H1 (cell line): ENCODE data around the gene IL18R1. TPM values are rescaled to one million over a fixed set of nuclear protein-coding genes. Genes with fewer than 3 reads are reported as not detected.

Experiments
- CTCF ChIA-PET: fragments of 300-600 bp; sonication (Branson Sonifier 250); formaldehyde crosslinking; loops from one replicate; lab custom pipeline; 2021; ENCODE audit not compliant: partially characterized antibody; lab: Charles Lee
- POLR2A ChIA-PET: fragments of 300-600 bp; sonication (Branson Sonifier 250); formaldehyde crosslinking; loops from one replicate; lab custom pipeline; 2021; ENCODE audit warnings: inconsistent platforms; ENCODE audit not compliant: partially characterized antibody; lab: Charles Lee
- DNase-seq, 2 experiments: peaks; one replicate each; pipeline versions ENCODE4 v3.0.0 to v3.0.0-alpha.2; 2010 to 2022; ENCODE audit warnings: low spot score in 2 of 2, low read depth in 1 of 2, mixed read lengths in 1 of 2
- FAIRE-seq: peaks from 2 replicates; lab custom pipeline; 2011; peaks lifted over from hg19 to GRCh38; lab: Jason Lieb, UNC
- H2AFZ ChIP-seq: 2 replicates; pipeline ENCODE4 v1.8.1; 2012; ENCODE audit warnings: low read length, inconsistent platforms
- H2AK5ac ChIP-seq: 2 replicates; pipeline ENCODE4 v1.6.1; 2013; ENCODE audit warnings: low read depth, low read length
- H2BK120ac ChIP-seq: replicated peaks from 2 replicates; pipeline ENCODE3; 2013; ENCODE audit warnings: low read depth, low read length, inconsistent platforms
- H2BK12ac ChIP-seq: 2 replicates; pipeline ENCODE4 v1.6.1; 2013; ENCODE audit warnings: low read depth, low read length
- H2BK15ac ChIP-seq: 2 replicates; pipeline ENCODE4 v1.6.1; 2013; ENCODE audit warnings: low read length
- H2BK20ac ChIP-seq: 2 replicates; pipeline ENCODE4 v1.6.1; 2013; ENCODE audit warnings: low read length
- H2BK5ac ChIP-seq: 2 replicates; pipeline ENCODE4 v1.6.1; 2013; ENCODE audit warnings: low read depth, low read length
- H3K14ac ChIP-seq: 2 replicates; pipeline ENCODE4 v1.6.1; 2013; ENCODE audit warnings: inconsistent platforms; ENCODE audit not compliant: insufficient read length
- H3K18ac ChIP-seq: 2 replicates; pipeline ENCODE4 v1.6.1; 2013; ENCODE audit warnings: low read length; ENCODE audit errors: extremely low read depth
- H3K23ac ChIP-seq: 2 replicates; pipeline ENCODE4 v1.6.1; 2013; ENCODE audit warnings: inconsistent platforms; ENCODE audit not compliant: insufficient read length
- H3K23me2 ChIP-seq: 2 replicates; pipeline ENCODE4 v1.6.1; 2013; ENCODE audit warnings: low read depth, low read length
- H3K27ac ChIP-seq: 2 replicates; pipeline ENCODE4 v1.6.1; 2011; ENCODE audit warnings: low read depth, low read length, inconsistent platforms
- H3K27me3 ChIP-seq, 4 experiments: replicated peaks in 1 of 4; 1 replicate in 1 of 4; 2 replicates in 3 of 4; pipeline versions ENCODE4 v1.6.1 to v1.8.1; 2011 to 2013; ENCODE audit warnings: low read length in 3 of 4, mild to moderate bottlenecking in 3 of 4, inconsistent platforms in 2 of 4, mixed read lengths in 2 of 4, moderate library complexity in 1 of 4; ENCODE audit not compliant: control insufficient read depth in 3 of 4, insufficient read depth in 3 of 4; ENCODE audit errors: extremely low read depth in 1 of 4
- H3K36me3 ChIP-seq, 4 experiments: 2 replicates each; pipeline versions ENCODE4 v1.6.1 to v1.8.1; 2011 to 2013; ENCODE audit warnings: mild to moderate bottlenecking in 4 of 4, low read length in 3 of 4, moderate library complexity in 2 of 4, control low read depth in 1 of 4, inconsistent platforms in 1 of 4; ENCODE audit not compliant: insufficient read depth in 4 of 4, control insufficient read depth in 2 of 4
- H3K4ac ChIP-seq: replicated peaks from 2 replicates; pipeline ENCODE3; 2013; ENCODE audit warnings: low read length, low read depth, mixed read lengths, inconsistent platforms; ENCODE audit not compliant: insufficient read length
- H3K4me1 ChIP-seq, 4 experiments: replicated peaks in 1 of 4; 1 replicate in 1 of 4; 2 replicates in 3 of 4; pipeline versions ENCODE4 v1.6.1 to v1.8.1; 2011 to 2013; ENCODE audit warnings: low read length in 3 of 4, inconsistent platforms in 2 of 4, mixed read lengths in 1 of 4; ENCODE audit not compliant: insufficient read depth in 4 of 4, control insufficient read depth in 3 of 4
- H3K4me2 ChIP-seq, 2 experiments: 2 replicates each; pipeline versions ENCODE4 v1.6.1 to v1.8.1; 2011 to 2013; ENCODE audit warnings: low read depth in 2 of 2, low read length in 2 of 2, control low read depth in 1 of 2, inconsistent platforms in 1 of 2, mild to moderate bottlenecking in 1 of 2; ENCODE audit not compliant: insufficient read depth in 1 of 2
- H3K4me3 ChIP-seq, 4 experiments: fragments of 200-600, 300-600 bp in 1 of 4; sonication (generic), shearing (Covaris generic), sonication (Bioruptor Twin) in 1 of 4; 2 replicates each; pipeline versions ENCODE4 v1.5.1 to v1.8.1; 2011 to 2016; ENCODE audit warnings: low read length in 4 of 4, low read depth in 3 of 4, control low read depth in 2 of 4, inconsistent platforms in 2 of 4, mild to moderate bottlenecking in 2 of 4, mixed read lengths in 1 of 4, moderate library complexity in 1 of 4; ENCODE audit not compliant: insufficient read depth in 2 of 4; ENCODE audit errors: extremely low read depth in 1 of 4
- H3K56ac ChIP-seq: replicated peaks from 2 replicates; pipeline ENCODE3; 2013; ENCODE audit warnings: low read depth, mild to moderate bottlenecking, mixed read lengths, low read length, inconsistent platforms; ENCODE audit not compliant: insufficient read length
- H3K79me1 ChIP-seq: 2 replicates; pipeline ENCODE4 v1.6.1; 2013; ENCODE audit warnings: low read depth, low read length, control low read depth
- H3K79me2 ChIP-seq, 2 experiments: 2 replicates each; pipeline versions ENCODE4 v1.6.1 to v1.8.1; 2012 to 2013; ENCODE audit warnings: low read length in 2 of 2, mild to moderate bottlenecking in 2 of 2, inconsistent platforms in 1 of 2; ENCODE audit not compliant: insufficient read depth in 2 of 2, control insufficient read depth in 1 of 2
- H3K9ac ChIP-seq, 4 experiments: replicated peaks in 1 of 4; 1 replicate in 1 of 4; 2 replicates in 3 of 4; pipeline versions ENCODE4 v1.6.1 to v1.8.1; 2011 to 2013; ENCODE audit warnings: low read depth in 3 of 4, low read length in 3 of 4, control low read depth in 2 of 4, mild to moderate bottlenecking in 2 of 4, moderate library complexity in 2 of 4, inconsistent platforms in 1 of 4; ENCODE audit errors: extremely low read depth in 1 of 4
- H3K9me3 ChIP-seq, 2 experiments: 2 replicates each; pipeline versions ENCODE4 v1.6.1 to v1.8.1; 2012 to 2013; ENCODE audit warnings: mild to moderate bottlenecking in 2 of 2, moderate library complexity in 2 of 2, control low read depth in 1 of 2, inconsistent platforms in 1 of 2, low read depth in 1 of 2, low read length in 1 of 2, mixed read lengths in 1 of 2; ENCODE audit not compliant: insufficient read depth in 2 of 2
- H4K20me1 ChIP-seq, 2 experiments: replicated peaks in 1 of 2; 2 replicates each; pipeline versions ENCODE3 to v1.8.1; 2011 to 2013; ENCODE audit warnings: inconsistent platforms in 2 of 2, low read length in 2 of 2, mild to moderate bottlenecking in 1 of 2; ENCODE audit not compliant: insufficient read depth in 2 of 2, control insufficient read depth in 1 of 2
- H4K5ac ChIP-seq: 2 replicates; pipeline ENCODE4 v1.6.1; 2013; ENCODE audit warnings: low read length, low read depth, mixed read lengths, inconsistent platforms; ENCODE audit not compliant: insufficient read length
- H4K8ac ChIP-seq: 2 replicates; pipeline ENCODE4 v1.8.0; 2013; ENCODE audit warnings: mild to moderate bottlenecking, moderate library complexity, low read length, inconsistent platforms; ENCODE audit not compliant: insufficient read depth; ENCODE audit errors: extremely low read depth
- H4K91ac ChIP-seq: replicated peaks from 2 replicates; pipeline ENCODE3; 2013; ENCODE audit warnings: low read length, mixed read lengths, inconsistent platforms; ENCODE audit not compliant: insufficient read length
- BACH1 ChIP-seq: IDR thresholded peaks from 2 replicates; pipeline ENCODE4 v1.6.1; 2012; ENCODE audit warnings: low read length, improper control_type of control experiment
- BRCA1 ChIP-seq: IDR thresholded peaks from 2 replicates; pipeline ENCODE4 v1.6.1; 2012; ENCODE audit warnings: low read depth, low read length, improper control_type of control experiment
- CBX5 ChIP-seq: fragments of 300-800, 300-1000 bp; sonication (generic); IDR thresholded peaks from 2 replicates; pipeline ENCODE4 v1.7.1; 2016; ENCODE audit warnings: antibody characterized with exemption, low read length, low read depth
- CEBPB ChIP-seq: IDR thresholded peaks from 2 replicates; pipeline ENCODE4 v1.6.1; 2012; ENCODE audit warnings: low read depth, low read length
- E2F6 ChIP-seq: IDR thresholded peaks from 2 replicates; pipeline ENCODE4 v1.6.1; 2012; ENCODE audit warnings: inconsistent platforms
- GABPA ChIP-seq: IDR thresholded peaks from 2 replicates; pipeline ENCODE4 v1.6.1; 2011; ENCODE audit warnings: mild to moderate bottlenecking, low read length, moderate library complexity, borderline replicate concordance; ENCODE audit not compliant: insufficient read depth
- KDM4A ChIP-seq: IDR thresholded peaks from one replicate; pipeline ENCODE4 v1.7.1; 2012; ENCODE audit warnings: low read depth, mild to moderate bottlenecking, moderate library complexity, low read length, inconsistent platforms; ENCODE audit not compliant: severe bottlenecking
- NANOG ChIP-seq: IDR thresholded peaks from 2 replicates; pipeline ENCODE4 v1.6.1; 2011; ENCODE audit warnings: low read length, low read depth, mild to moderate bottlenecking, inconsistent platforms; ENCODE audit not compliant: insufficient read depth, poor library complexity, severe bottlenecking
- TEAD4 ChIP-seq: IDR thresholded peaks from 2 replicates; pipeline ENCODE4 v1.6.1; 2012; ENCODE audit warnings: low read depth, low read length, inconsistent platforms, mixed read lengths
- WGBS, 2 experiments: shearing (Covaris generic) in 1 of 2; methylation state at CpG; one replicate each; pipeline versions ENCODE4 v1.1.6 to v1.1.7; 2013 to 2015; ENCODE audit warnings: low lambda C conversion rate in 2 of 2, mixed read lengths in 2 of 2, inconsistent platforms in 1 of 2, low coverage in 1 of 2, missing lambda C conversion rate in 1 of 2; ENCODE audit not compliant: insufficient replicate concordance in 2 of 2, insufficient coverage in 1 of 2, insufficient read length in 1 of 2; ENCODE audit errors: extremely low coverage in 1 of 2, missing lambda C conversion rate in 1 of 2; 5-methylcytosine and 5-hydroxymethylcytosine counted together
- polyA plus RNA-seq, 7 experiments: library from polyadenylated mRNA; depleted of rRNA in 3 of 7; stranded (reverse) in 5 of 7; unstranded in 2 of 7; fragments of >200 nt in 5 of 7; fragments of 200-250 nt in 2 of 7; gene quantifications; 1 replicate in 5 of 7; 2 replicates in 1 of 7; 4 replicates in 1 of 7; pipeline versions ENCODE4 v1.2.1 to v1.2.3, GENCODE V29; 2011 to 2013; ENCODE audit warnings: missing spikeins in 2 of 7, mixed read lengths in 2 of 7
- total RNA-seq: library from RNA; stranded (reverse); fragmentation: NEBNext Ultra II Directional; extraction: Animal tissue kit (Norgen Biotek cat#: 25700); gene quantifications from 2 replicates; pipeline ENCODE4 v1.2.1, GENCODE V29; 2021

IL18R1 gene
- total and polyA plus RNA-seq, 2 of the 8 experiments (the other 6 are each of a cell fraction or from before 2014, with no cell fraction given) = 0.54 TPM; not detected in 1

- FAIRE-seq (no peak), DNase-seq (no peak)
- H3K27ac ChIP-seq = no peak overlapping the region
- no peak overlapping the region for H2BK15ac ChIP-seq
- no peak overlapping the region for H2AFZ ChIP-seq
- no peaks in the 10 kb centered on the region for H3K79me2 ChIP-seq
- H3K4ac ChIP-seq = no peak overlapping the region
- no peaks in the 10 kb centered on the region for H3K27me3 ChIP-seq
- no peak overlapping the region for H2BK120ac ChIP-seq
- no peaks in the 10 kb centered on the region for H3K36me3 ChIP-seq
- H3K9me3 ChIP-seq = no peaks in the 10 kb centered on the region
- no peaks in the 10 kb centered on the region for H4K20me1 ChIP-seq
- H3K56ac ChIP-seq = no peak overlapping the region
- no peak overlapping the region for H2AK5ac ChIP-seq
- no peak overlapping the region for H3K14ac ChIP-seq
- no peaks in the 10 kb centered on the region for H3K79me1 ChIP-seq
- H2BK20ac ChIP-seq = no peak overlapping the region
- H3K23me2 ChIP-seq = no peaks in the 10 kb centered on the region
- H2BK12ac ChIP-seq = no peak overlapping the region
- no peak for TF ChIP-seq KDM4A
- no peak for TF ChIP-seq CBX5
- TF ChIP-seq BRCA1 = no peak
- no peak for TF ChIP-seq E2F6
- TF ChIP-seq TEAD4 = no peak
- no peak for TF ChIP-seq BACH1
- no peak for TF ChIP-seq NANOG
- TF ChIP-seq GABPA = no peak
- TF ChIP-seq CEBPB = no peak
- no peak overlapping the region for H3K18ac ChIP-seq
- no peak overlapping the region for H3K4me2 ChIP-seq
- ChIA-PET CTCF (interaction anchor here (1.6 kb wide), 1 partner anchor 15 kb away, joined by 3 read pairs; no protein-coding TSS in a partner anchor), POLR2A (no interaction called here)
- H3K4me3 ChIP-seq = no peak overlapping the region
- no peak overlapping the region for H4K5ac ChIP-seq
- no peak overlapping the region for H4K8ac ChIP-seq
- no peak overlapping the region for H2BK5ac ChIP-seq
- H3K9ac ChIP-seq = no peak overlapping the region
- 90% methylated on average over 7 of the region's 7 CpGs; no CpG with 5 or more reads in 1 of the 2 experiments for whole genome bisulfite sequencing, 2 experiments
- H4K91ac ChIP-seq = no peak overlapping the region
- no peak overlapping the region for H3K23ac ChIP-seq
- no peaks in the 10 kb centered on the region for H3K4me1 ChIP-seq
Observed at GRCh38 chr2:102340778-102341177, 14.8 kb upstream of the IL18R1 start.
